Measurements from ENCODE around the gene KIAA1217. TPM values are rescaled to one million over a fixed set of nuclear protein-coding genes. Genes with fewer than 3 reads are reported as not detected.
A peak's percentile ranks its signal among the peaks of the same experiment; 100 is the strongest.

Gene KIAA1217
- total RNA-seq, 2 experiments from 2014 or later: 0.12 to 0.70 TPM

- H3K27ac Mint-ChIP-seq: no peak overlapping the region
- DNase-seq (no peak), ATAC-seq (no peak)
- H3K27me3 Mint-ChIP-seq: no peaks in the 10 kb centered on the region
- CTCF ChIA-PET: no interaction called here
- no peak overlapping the region for H3K4me3 Mint-ChIP-seq
- H3K9me3 Mint-ChIP-seq (ENCODE audit: low read depth): no peaks in the 10 kb centered on the region
- no peaks in the 10 kb centered on the region for H3K4me1 Mint-ChIP-seq
- no peaks in the 10 kb centered on the region for H3K36me3 Mint-ChIP-seq
Observed at GRCh38 chr10:24193330-24193729, 15.6 kb upstream of the KIAA1217 start.

GRCh38 chr10:24197263-24197662 lies 11.7 kb upstream of the KIAA1217 start:
- H3K27me3 Mint-ChIP-seq: no peaks in the 10 kb centered on the region
- no peak overlapping the region for H3K4me3 Mint-ChIP-seq
- no peaks in the 10 kb centered on the region for H3K36me3 Mint-ChIP-seq
- H3K4me1 Mint-ChIP-seq: no peaks in the 10 kb centered on the region
- DNase-seq (no peak), ATAC-seq (no peak)
- H3K27ac Mint-ChIP-seq: no peak overlapping the region
- CTCF ChIA-PET: no interaction called here
- no peaks in the 10 kb centered on the region for H3K9me3 Mint-ChIP-seq (ENCODE audit: low read depth)

GRCh38 chr10:24201503-24202180 lies 7.3 kb upstream of the KIAA1217 start:
- H3K4me3 Mint-ChIP-seq: no peak overlapping the region
- H3K9me3 Mint-ChIP-seq (ENCODE audit: low read depth): no peaks in the 10 kb centered on the region
- ATAC-seq (no peak), DNase-seq (no peak)
- no peak overlapping the region for H3K27ac Mint-ChIP-seq
- H3K4me1 Mint-ChIP-seq: no peaks in the 10 kb centered on the region
- CTCF ChIA-PET: interaction anchor here (1.3 kb wide), 1 partner anchor 318 kb away, joined by 3 read pairs; no protein-coding TSS in a partner anchor
- no peaks in the 10 kb centered on the region for H3K27me3 Mint-ChIP-seq
- no peaks in the 10 kb centered on the region for H3K36me3 Mint-ChIP-seq

- no peak for DNase-seq
- Mint-ChIP-seq H3K4me3 (no peak overlapping the region), H3K27me3 (peaks cover 2% of the 10 kb centered on the region), H3K36me3 (no peaks in the 10 kb centered on the region), H3K27ac (no peak overlapping the region), H3K9me3 (ENCODE audit: low read depth) (no peaks in the 10 kb centered on the region), H3K4me1 (no peaks in the 10 kb centered on the region)
- ATAC-seq: no peak
- CTCF ChIA-PET: no interaction called here
Observed at GRCh38 chr10:24202181-24202570, 6.8 kb upstream of the KIAA1217 start.

GRCh38 chr10:24205821-24206220 lies 3.1 kb upstream of the KIAA1217 start:
- CTCF ChIA-PET: no interaction called here
- Mint-ChIP-seq H3K4me3 (no peak overlapping the region), H3K4me1 (peaks cover 9% of the 10 kb centered on the region), H3K36me3 (no peaks in the 10 kb centered on the region), H3K9me3 (ENCODE audit: low read depth) (no peaks in the 10 kb centered on the region), H3K27ac (no peak overlapping the region), H3K27me3 (peaks cover 32% of the 10 kb centered on the region)
- DNase-seq (no peak), ATAC-seq (no peak)

- no peak overlapping the region for H3K4me3 Mint-ChIP-seq
- CTCF ChIA-PET: no interaction called here
- no peak overlapping the region for H3K27ac Mint-ChIP-seq
- no peaks in the 10 kb centered on the region for H3K9me3 Mint-ChIP-seq (ENCODE audit: low read depth)
- ATAC-seq: no peak
- peaks cover 35% of the 10 kb centered on the region for H3K27me3 Mint-ChIP-seq
- no peaks in the 10 kb centered on the region for H3K36me3 Mint-ChIP-seq
- no peak for DNase-seq
- peaks cover 9% of the 10 kb centered on the region for H3K4me1 Mint-ChIP-seq
Observed at GRCh38 chr10:24206334-24206733, 2.6 kb upstream of the KIAA1217 start.

- no peak for DNase-seq
- no peak overlapping the region for H3K4me3 Mint-ChIP-seq
- H3K36me3 Mint-ChIP-seq: no peaks in the 10 kb centered on the region
- peaks cover 9% of the 10 kb centered on the region for H3K4me1 Mint-ChIP-seq
- H3K27me3 Mint-ChIP-seq: peaks cover 35% of the 10 kb centered on the region
- CTCF ChIA-PET: no interaction called here
- no peak for ATAC-seq
- H3K27ac Mint-ChIP-seq: no peak overlapping the region
- no peaks in the 10 kb centered on the region for H3K9me3 Mint-ChIP-seq (ENCODE audit: low read depth)
Observed at GRCh38 chr10:24206926-24207325, 2.0 kb upstream of the KIAA1217 start.

GRCh38 chr10:24207341-24207740 lies 1.6 kb upstream of the KIAA1217 start:
- CTCF ChIA-PET: interaction anchor here (0.6 kb wide), 1 partner anchor 25 kb away, joined by 3 read pairs; no protein-coding TSS in a partner anchor
- H3K4me3 Mint-ChIP-seq: no peak overlapping the region
- peaks cover 9% of the 10 kb centered on the region for H3K4me1 Mint-ChIP-seq
- no peak overlapping the region for H3K27ac Mint-ChIP-seq
- no peaks in the 10 kb centered on the region for H3K36me3 Mint-ChIP-seq
- H3K27me3 Mint-ChIP-seq: peaks cover 35% of the 10 kb centered on the region
- H3K9me3 Mint-ChIP-seq (ENCODE audit: low read depth): no peaks in the 10 kb centered on the region
- ATAC-seq (no peak), DNase-seq (no peak)

- Mint-ChIP-seq H3K36me3 (no peaks in the 10 kb centered on the region), H3K9me3 (ENCODE audit: low read depth) (no peaks in the 10 kb centered on the region), H3K27ac (no peak overlapping the region), H3K4me3 (no peak overlapping the region), H3K27me3 (peaks cover 35% of the 10 kb centered on the region), H3K4me1 (peaks cover 9% of the 10 kb centered on the region)
- DNase-seq (no peak), ATAC-seq (no peak)
- CTCF ChIA-PET: interaction anchor here (0.6 kb wide), 1 partner anchor 24 kb away, joined by 3 read pairs; no protein-coding TSS in a partner anchor
Observed at GRCh38 chr10:24207781-24208611, 942 bp upstream of the KIAA1217 start.

- H3K4me1 Mint-ChIP-seq: peaks cover 9% of the 10 kb centered on the region
- no peaks in the 10 kb centered on the region for H3K9me3 Mint-ChIP-seq (ENCODE audit: low read depth)
- H3K27me3 Mint-ChIP-seq: peaks cover 35% of the 10 kb centered on the region
- no peak for ATAC-seq
- no peak for DNase-seq
- CTCF ChIA-PET: interaction anchor here (1.0 kb wide), 1 partner anchor 514 kb away, joined by 3 read pairs; no protein-coding TSS in a partner anchor
- H3K4me3 Mint-ChIP-seq: peak overlapping the region; percentile 33
- no peaks in the 10 kb centered on the region for H3K36me3 Mint-ChIP-seq
- H3K27ac Mint-ChIP-seq: no peak overlapping the region
Observed at GRCh38 chr10:24209432-24209771, 464 bp downstream of the KIAA1217 start.

- CTCF ChIA-PET: no interaction called here
- Mint-ChIP-seq H3K27ac (no peak overlapping the region), H3K36me3 (no peaks in the 10 kb centered on the region), H3K4me1 (peaks cover 9% of the 10 kb centered on the region), H3K27me3 (peaks cover 35% of the 10 kb centered on the region), H3K4me3 (no peak overlapping the region), H3K9me3 (ENCODE audit: low read depth) (no peaks in the 10 kb centered on the region)
- DNase-seq (no peak), ATAC-seq (no peak)
Observed at GRCh38 chr10:24209946-24210491, 1.1 kb downstream of the KIAA1217 start.

- no peak for DNase-seq
- peaks cover 35% of the 10 kb centered on the region for H3K27me3 Mint-ChIP-seq
- H3K27ac Mint-ChIP-seq: no peak overlapping the region
- H3K4me3 Mint-ChIP-seq: no peak overlapping the region
- peaks cover 9% of the 10 kb centered on the region for H3K4me1 Mint-ChIP-seq
- H3K9me3 Mint-ChIP-seq (ENCODE audit: low read depth): no peaks in the 10 kb centered on the region
- CTCF ChIA-PET: no interaction called here
- no peaks in the 10 kb centered on the region for H3K36me3 Mint-ChIP-seq
- ATAC-seq: no peak
Observed at GRCh38 chr10:24210501-24210900, 1.6 kb downstream of the KIAA1217 start.

- peaks cover 22% of the 10 kb centered on the region for H3K27me3 Mint-ChIP-seq
- CTCF ChIA-PET: no interaction called here
Observed at GRCh38 chr10:24213266-24213665, 4.3 kb downstream of the KIAA1217 start.

GRCh38 chr10:24213881-24214280 lies 4.9 kb downstream of the KIAA1217 start:
- Mint-ChIP-seq H3K27me3 (peaks cover 17% of the 10 kb centered on the region), H3K4me1 (peaks cover 9% of the 10 kb centered on the region), H3K9me3 (ENCODE audit: low read depth) (peaks cover 2% of the 10 kb centered on the region), H3K36me3 (no peaks in the 10 kb centered on the region), H3K27ac (no peak overlapping the region), H3K4me3 (no peak overlapping the region)
- ATAC-seq (no peak), DNase-seq (no peak)
- CTCF ChIA-PET: no interaction called here

More at GRCh38 chr10:24213266-24213665, 4.3 kb downstream of the KIAA1217 start:
- peaks cover 9% of the 10 kb centered on the region for H3K4me1 Mint-ChIP-seq
- H3K4me3 Mint-ChIP-seq: no peak overlapping the region
- no peak overlapping the region for H3K27ac Mint-ChIP-seq
- H3K36me3 Mint-ChIP-seq: no peaks in the 10 kb centered on the region
- no peaks in the 10 kb centered on the region for H3K9me3 Mint-ChIP-seq (ENCODE audit: low read depth)
- DNase-seq (no peak), ATAC-seq (no peak)

Measured in activated CD8-positive, alpha-beta memory T cell treated with anti-CD3 and anti-CD28 coated beads, Interleukin-2, amount 10 ng/mL, durations not matched to agents 7 days and 5 days (primary cell).